WTC11 (cell line): ENCODE measurements around the gene HOXB3. TPM values are rescaled to one million over a fixed set of nuclear protein-coding genes. Genes with fewer than 3 reads are reported as not detected.

Experiments
- ATAC-seq: fragments of 200-7000 bp; cut with Tn5 transposase; 2 replicates; pipeline ENCODE4 v1.10.0; 2021; ENCODE audit warnings: mild to moderate bottlenecking, moderate library complexity
- CTCF ChIA-PET: fragments of 300-600 bp; sonication (Branson Sonifier 250); formaldehyde crosslinking; loops from one replicate; lab custom pipeline; 2021; ENCODE audit warnings: antibody characterized with exemption; lab: Charles Lee
- POLR2A ChIA-PET: fragments of 350-600 bp; sonication (Branson Sonifier 250); formaldehyde crosslinking; loops from one replicate; lab custom pipeline; 2021; ENCODE audit warnings: antibody characterized with exemption; lab: Charles Lee
- DNase-seq: peaks from one replicate; pipeline ENCODE4 v3.0.0; 2021; ENCODE audit warnings: low spot score
- H3K27ac Mint-ChIP-seq: 2 replicates; pipeline ENCODE4 v1.8.0; 2021; ENCODE audit warnings: mixed read lengths
- H3K27me3 Mint-ChIP-seq: 2 replicates; pipeline ENCODE4 v1.8.0; 2021; ENCODE audit warnings: low read depth, mild to moderate bottlenecking, moderate library complexity, mixed read lengths
- H3K36me3 Mint-ChIP-seq: 2 replicates; pipeline ENCODE4 v1.8.0; 2021; ENCODE audit warnings: mixed read lengths
- H3K4me1 Mint-ChIP-seq: 2 replicates; pipeline ENCODE4 v1.8.0; 2022; ENCODE audit warnings: mixed read lengths
- H3K4me3 Mint-ChIP-seq: 2 replicates; pipeline ENCODE4 v1.8.0; 2021; ENCODE audit warnings: mild to moderate bottlenecking, moderate library complexity, mixed read lengths
- H3K9me3 Mint-ChIP-seq: 2 replicates; pipeline ENCODE4 v1.8.0; 2021; ENCODE audit warnings: mixed read lengths
- ATF6 ChIP-seq: sonication (generic); formaldehyde crosslinking; IDR thresholded peaks from 2 replicates; pipeline ENCODE4 v1.8.1; 2023; ENCODE audit warnings: mild to moderate bottlenecking, missing genetic modification reagents
- CREB1 ChIP-seq: sonication (generic); formaldehyde crosslinking; IDR thresholded peaks from 2 replicates; pipeline ENCODE4 v1.8.0; 2023; ENCODE audit warnings: mild to moderate bottlenecking, missing genetic modification reagents
- E2F5 ChIP-seq: sonication (generic); formaldehyde crosslinking; IDR thresholded peaks from 2 replicates; pipeline ENCODE4 v1.8.1; 2022; ENCODE audit warnings: mild to moderate bottlenecking, moderate library complexity, missing genetic modification reagents
- GRHL2 ChIP-seq: fragments of 250-450 bp; sonication (Bioruptor Pico); IDR thresholded peaks from 2 replicates; pipeline ENCODE4 v1.8.0; 2022; ENCODE audit warnings: mild to moderate bottlenecking, moderate library complexity; ENCODE audit not compliant: insufficient replicate concordance, severe bottlenecking
- KAT7 ChIP-seq: sonication (generic); formaldehyde crosslinking; IDR thresholded peaks from 2 replicates; pipeline ENCODE4 v1.8.1; 2023; ENCODE audit warnings: missing genetic modification reagents, mild to moderate bottlenecking, borderline replicate concordance
- TEAD1 ChIP-seq: sonication (generic); formaldehyde crosslinking; IDR thresholded peaks from 2 replicates; pipeline ENCODE4 v1.8.0; 2022; ENCODE audit warnings: mild to moderate bottlenecking, missing genetic modification reagents
- ZNF121 ChIP-seq: sonication (generic); formaldehyde crosslinking; IDR thresholded peaks from 2 replicates; pipeline ENCODE4 v1.8.0; 2023; ENCODE audit warnings: missing genetic modification reagents
- total RNA-seq: library from RNA; stranded (reverse); gene quantifications from 3 replicates; pipeline ENCODE4 v1.2.3, GENCODE V29; 2021
- TF ChIP-seq, protein P1 (sequence below): fragments of 250-450 bp; sonication (Bioruptor Pico); IDR thresholded peaks from 2 replicates; pipeline ENCODE4 v1.9.0; 2021; ENCODE audit warnings: mild to moderate bottlenecking, borderline replicate concordance
- TF ChIP-seq, protein P2 (sequence below): sonication (generic); formaldehyde crosslinking; IDR thresholded peaks from 2 replicates; pipeline ENCODE4 v1.8.0; 2023; ENCODE audit warnings: missing genetic modification reagents, mild to moderate bottlenecking, borderline replicate concordance
- TF ChIP-seq, protein P3 (sequence below): sonication (generic); formaldehyde crosslinking; conservative IDR thresholded peaks from 2 replicates; pipeline ENCODE4 v1.8.1; 2022; ENCODE audit warnings: mild to moderate bottlenecking, missing genetic modification reagents
- TF ChIP-seq, protein P4 (sequence below): fragments of 250-450 bp; sonication (Bioruptor Pico); IDR thresholded peaks from 2 replicates; pipeline ENCODE4 v2.1.2; 2022; ENCODE audit warnings: mild to moderate bottlenecking, moderate library complexity

Gene HOXB3
- total RNA-seq, 1 experiment from 2014 or later = 0.09 TPM

DNA sequence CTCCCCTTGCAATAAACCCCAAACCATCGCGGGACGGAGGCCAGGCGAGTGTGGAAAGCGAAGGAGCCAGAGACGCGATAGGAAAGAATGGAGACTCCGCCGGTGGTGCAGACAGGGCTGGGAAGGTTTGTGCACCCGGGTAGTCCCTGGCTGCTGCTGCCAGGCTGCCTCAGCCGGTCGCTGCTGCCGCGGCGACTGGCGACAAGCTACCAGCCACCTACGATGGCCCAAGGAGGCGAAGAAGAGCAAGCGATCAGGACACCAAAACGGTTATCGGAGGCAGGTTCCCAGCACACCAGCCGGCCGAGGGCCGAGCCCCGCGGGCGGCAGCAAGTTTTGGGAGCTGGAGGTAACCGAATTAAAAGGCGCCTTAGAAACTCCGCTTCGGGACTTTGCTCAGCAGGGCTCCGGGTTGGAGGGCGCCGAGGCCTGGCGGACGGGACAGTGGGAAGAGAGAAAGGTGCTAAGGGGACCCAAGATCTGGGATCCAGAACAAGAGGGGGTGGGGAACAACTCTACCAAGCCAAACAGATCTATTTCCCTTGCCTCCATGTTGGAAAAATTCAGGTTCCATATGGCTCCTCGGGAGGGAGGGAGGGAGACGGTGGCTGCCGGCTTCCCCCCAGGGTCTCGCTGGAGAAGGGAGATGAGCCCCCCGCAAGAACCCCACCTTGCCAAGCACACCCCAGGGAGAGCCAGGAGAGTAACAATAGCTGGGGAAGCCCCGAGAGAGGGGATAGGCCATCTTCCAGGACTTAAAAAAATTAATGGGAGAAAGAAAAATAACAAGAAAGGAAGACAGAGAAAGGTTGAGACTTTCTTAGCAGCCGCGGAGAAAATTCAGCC is 35.4 kb downstream of the HOXB3 start:
- no peak overlapping the region for H3K27ac Mint-ChIP-seq
- H3K4me1 Mint-ChIP-seq = peaks cover 37% of the 10 kb centered on the region
- POLR2A ChIA-PET = interaction anchor here (1.0 kb wide), 1 partner anchor 9 kb away, joined by 3 read pairs; no protein-coding TSS in a partner anchor
- ATAC-seq (no peak), DNase-seq (no peak)
- H3K4me3 Mint-ChIP-seq = peak overlapping the region; percentile 58
- TF ChIP-seq, protein P1, sequence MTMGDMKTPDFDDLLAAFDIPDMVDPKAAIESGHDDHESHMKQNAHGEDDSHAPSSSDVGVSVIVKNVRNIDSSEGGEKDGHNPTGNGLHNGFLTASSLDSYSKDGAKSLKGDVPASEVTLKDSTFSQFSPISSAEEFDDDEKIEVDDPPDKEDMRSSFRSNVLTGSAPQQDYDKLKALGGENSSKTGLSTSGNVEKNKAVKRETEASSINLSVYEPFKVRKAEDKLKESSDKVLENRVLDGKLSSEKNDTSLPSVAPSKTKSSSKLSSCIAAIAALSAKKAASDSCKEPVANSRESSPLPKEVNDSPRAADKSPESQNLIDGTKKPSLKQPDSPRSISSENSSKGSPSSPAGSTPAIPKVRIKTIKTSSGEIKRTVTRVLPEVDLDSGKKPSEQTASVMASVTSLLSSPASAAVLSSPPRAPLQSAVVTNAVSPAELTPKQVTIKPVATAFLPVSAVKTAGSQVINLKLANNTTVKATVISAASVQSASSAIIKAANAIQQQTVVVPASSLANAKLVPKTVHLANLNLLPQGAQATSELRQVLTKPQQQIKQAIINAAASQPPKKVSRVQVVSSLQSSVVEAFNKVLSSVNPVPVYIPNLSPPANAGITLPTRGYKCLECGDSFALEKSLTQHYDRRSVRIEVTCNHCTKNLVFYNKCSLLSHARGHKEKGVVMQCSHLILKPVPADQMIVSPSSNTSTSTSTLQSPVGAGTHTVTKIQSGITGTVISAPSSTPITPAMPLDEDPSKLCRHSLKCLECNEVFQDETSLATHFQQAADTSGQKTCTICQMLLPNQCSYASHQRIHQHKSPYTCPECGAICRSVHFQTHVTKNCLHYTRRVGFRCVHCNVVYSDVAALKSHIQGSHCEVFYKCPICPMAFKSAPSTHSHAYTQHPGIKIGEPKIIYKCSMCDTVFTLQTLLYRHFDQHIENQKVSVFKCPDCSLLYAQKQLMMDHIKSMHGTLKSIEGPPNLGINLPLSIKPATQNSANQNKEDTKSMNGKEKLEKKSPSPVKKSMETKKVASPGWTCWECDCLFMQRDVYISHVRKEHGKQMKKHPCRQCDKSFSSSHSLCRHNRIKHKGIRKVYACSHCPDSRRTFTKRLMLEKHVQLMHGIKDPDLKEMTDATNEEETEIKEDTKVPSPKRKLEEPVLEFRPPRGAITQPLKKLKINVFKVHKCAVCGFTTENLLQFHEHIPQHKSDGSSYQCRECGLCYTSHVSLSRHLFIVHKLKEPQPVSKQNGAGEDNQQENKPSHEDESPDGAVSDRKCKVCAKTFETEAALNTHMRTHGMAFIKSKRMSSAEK (CRISPR knock-in tag) = no peak
- TF ChIP-seq ATF6 (CRISPR knock-in tag) = no peak
- no peak for TF ChIP-seq E2F5 (CRISPR knock-in tag)
- no peak for TF ChIP-seq ZNF121 (CRISPR knock-in tag)
- TF ChIP-seq, protein P2, sequence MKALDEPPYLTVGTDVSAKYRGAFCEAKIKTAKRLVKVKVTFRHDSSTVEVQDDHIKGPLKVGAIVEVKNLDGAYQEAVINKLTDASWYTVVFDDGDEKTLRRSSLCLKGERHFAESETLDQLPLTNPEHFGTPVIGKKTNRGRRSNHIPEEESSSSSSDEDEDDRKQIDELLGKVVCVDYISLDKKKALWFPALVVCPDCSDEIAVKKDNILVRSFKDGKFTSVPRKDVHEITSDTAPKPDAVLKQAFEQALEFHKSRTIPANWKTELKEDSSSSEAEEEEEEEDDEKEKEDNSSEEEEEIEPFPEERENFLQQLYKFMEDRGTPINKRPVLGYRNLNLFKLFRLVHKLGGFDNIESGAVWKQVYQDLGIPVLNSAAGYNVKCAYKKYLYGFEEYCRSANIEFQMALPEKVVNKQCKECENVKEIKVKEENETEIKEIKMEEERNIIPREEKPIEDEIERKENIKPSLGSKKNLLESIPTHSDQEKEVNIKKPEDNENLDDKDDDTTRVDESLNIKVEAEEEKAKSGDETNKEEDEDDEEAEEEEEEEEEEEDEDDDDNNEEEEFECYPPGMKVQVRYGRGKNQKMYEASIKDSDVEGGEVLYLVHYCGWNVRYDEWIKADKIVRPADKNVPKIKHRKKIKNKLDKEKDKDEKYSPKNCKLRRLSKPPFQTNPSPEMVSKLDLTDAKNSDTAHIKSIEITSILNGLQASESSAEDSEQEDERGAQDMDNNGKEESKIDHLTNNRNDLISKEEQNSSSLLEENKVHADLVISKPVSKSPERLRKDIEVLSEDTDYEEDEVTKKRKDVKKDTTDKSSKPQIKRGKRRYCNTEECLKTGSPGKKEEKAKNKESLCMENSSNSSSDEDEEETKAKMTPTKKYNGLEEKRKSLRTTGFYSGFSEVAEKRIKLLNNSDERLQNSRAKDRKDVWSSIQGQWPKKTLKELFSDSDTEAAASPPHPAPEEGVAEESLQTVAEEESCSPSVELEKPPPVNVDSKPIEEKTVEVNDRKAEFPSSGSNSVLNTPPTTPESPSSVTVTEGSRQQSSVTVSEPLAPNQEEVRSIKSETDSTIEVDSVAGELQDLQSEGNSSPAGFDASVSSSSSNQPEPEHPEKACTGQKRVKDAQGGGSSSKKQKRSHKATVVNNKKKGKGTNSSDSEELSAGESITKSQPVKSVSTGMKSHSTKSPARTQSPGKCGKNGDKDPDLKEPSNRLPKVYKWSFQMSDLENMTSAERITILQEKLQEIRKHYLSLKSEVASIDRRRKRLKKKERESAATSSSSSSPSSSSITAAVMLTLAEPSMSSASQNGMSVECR (CRISPR knock-in tag) = no peak
- no peak for TF ChIP-seq TEAD1
- no peak for TF ChIP-seq CREB1 (CRISPR knock-in tag)
- TF ChIP-seq, protein P3, sequence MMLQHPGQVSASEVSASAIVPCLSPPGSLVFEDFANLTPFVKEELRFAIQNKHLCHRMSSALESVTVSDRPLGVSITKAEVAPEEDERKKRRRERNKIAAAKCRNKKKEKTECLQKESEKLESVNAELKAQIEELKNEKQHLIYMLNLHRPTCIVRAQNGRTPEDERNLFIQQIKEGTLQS (CRISPR knock-in tag) = no peak
- H3K36me3 Mint-ChIP-seq = no peaks in the 10 kb centered on the region
- peaks cover 100% of the 10 kb centered on the region; the same call in 1 of the 2 replicates for H3K27me3 Mint-ChIP-seq
- CTCF ChIA-PET = interaction anchor here (1.2 to 1.9 kb wide), 2 partner anchors 53 to 61 kb away, joined by 3 to 11 read pairs; no protein-coding TSS in a partner anchor
- H3K9me3 Mint-ChIP-seq = no peaks in the 10 kb centered on the region

DNA sequence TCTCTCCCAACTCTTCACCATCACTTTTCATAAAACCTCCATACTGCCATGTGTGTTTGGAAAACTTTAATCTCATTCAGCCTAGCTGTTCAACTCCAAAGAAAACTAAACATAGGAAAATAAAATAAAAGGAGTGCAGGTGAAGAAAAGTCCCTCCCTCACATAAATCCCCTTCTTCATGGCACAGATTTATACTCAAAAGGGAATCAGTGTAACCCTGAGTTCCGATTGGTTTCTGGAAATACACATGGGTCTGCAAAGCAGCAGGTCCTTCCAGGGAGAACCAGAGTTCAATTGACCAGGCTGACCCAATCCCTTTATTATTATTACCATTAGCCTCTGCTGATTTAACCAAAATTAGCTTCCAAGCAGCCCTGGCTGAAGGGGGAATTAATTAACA is 36.2 kb downstream of the HOXB3 start:
- Mint-ChIP-seq H3K4me1 (peaks cover 37% of the 10 kb centered on the region), H3K9me3 (no peaks in the 10 kb centered on the region), H3K36me3 (no peaks in the 10 kb centered on the region), H3K27me3 (peaks cover 100% of the 10 kb centered on the region; the same call in 1 of the 2 replicates), H3K27ac (no peak overlapping the region), H3K4me3 (no peak overlapping the region)
- POLR2A ChIA-PET = no interaction called here
- ATAC-seq (no peak), DNase-seq (no peak)
- CTCF ChIA-PET = no interaction called here
- TF ChIP-seq, protein P4, sequence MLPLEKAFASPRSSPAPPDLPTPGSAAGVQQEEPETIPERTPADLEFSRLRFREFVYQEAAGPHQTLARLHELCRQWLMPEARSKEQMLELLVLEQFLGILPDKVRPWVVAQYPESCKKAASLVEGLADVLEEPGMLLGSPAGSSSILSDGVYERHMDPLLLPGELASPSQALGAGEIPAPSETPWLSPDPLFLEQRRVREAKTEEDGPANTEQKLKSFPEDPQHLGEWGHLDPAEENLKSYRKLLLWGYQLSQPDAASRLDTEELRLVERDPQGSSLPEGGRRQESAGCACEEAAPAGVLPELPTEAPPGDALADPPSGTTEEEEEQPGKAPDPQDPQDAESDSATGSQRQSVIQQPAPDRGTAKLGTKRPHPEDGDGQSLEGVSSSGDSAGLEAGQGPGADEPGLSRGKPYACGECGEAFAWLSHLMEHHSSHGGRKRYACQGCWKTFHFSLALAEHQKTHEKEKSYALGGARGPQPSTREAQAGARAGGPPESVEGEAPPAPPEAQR (CRISPR knock-in tag) = no peak
- TF ChIP-seq GRHL2 (CRISPR knock-in tag) = no peak
- TF ChIP-seq, protein P2 (CRISPR knock-in tag) = no peak
- TF ChIP-seq KAT7 (CRISPR knock-in tag) = no peak
